ENCODE measurements around the gene USHBP1. TPM values are rescaled to one million over a fixed set of nuclear protein-coding genes. Genes with fewer than 3 reads are reported as not detected.
A peak's percentile ranks its signal among the peaks of the same experiment; 100 is the strongest.

USHBP1 gene
- total and polyA plus RNA-seq, 2 of the 13 experiments (the other 11 are each of a cell fraction or from before 2014, with no cell fraction given): 0.15 to 1.5 TPM

GRCh38 chr19:17305517-17306284 lies 41.2 kb upstream of the USHBP1 start, which contains the start of gene MRPL34 (continued):
- TF ChIP-seq ZNF318 (CRISPR knock-in tag; IDR thresholded peaks at IDR 0.05) (0 out of 2 replicates have a peak, but pooled peaks have one; percentile 34), HOXA7 (CRISPR knock-in tag; IDR thresholded peaks at IDR 0.05) (no peak), RBAK (CRISPR knock-in tag; IDR thresholded peaks at IDR 0.05) (no peak), KLF12 (CRISPR knock-in tag; IDR thresholded peaks at IDR 0.05; ENCODE audit: borderline replicate concordance) (no peak), NCOA1 (CRISPR knock-in tag; IDR thresholded peaks at IDR 0.05) (0 out of 2 replicates have a peak, but pooled peaks have one; percentile 31), SIX4 (CRISPR knock-in tag; IDR thresholded peaks at IDR 0.05) (no peak), ZNF501 (CRISPR knock-in tag; IDR thresholded peaks at IDR 0.05) (peak; percentile 71; the same call in 1 of the 2 replicates), STAG1 (CRISPR knock-in tag; IDR thresholded peaks at IDR 0.05) (peak; percentile 74), SP5 (CRISPR knock-in tag; IDR thresholded peaks at IDR 0.05; ENCODE audit: borderline replicate concordance, low read depth) (no peak; the same call in 1 of the 2 replicates), ZNF574 (CRISPR knock-in tag; IDR thresholded peaks at IDR 0.05) (peak; percentile 57; the same call in 1 of the 2 replicates), ZNF784 (CRISPR knock-in tag; IDR thresholded peaks at IDR 0.05; ENCODE audit: borderline replicate concordance) (no peak), ZNF891 (CRISPR knock-in tag; IDR thresholded peaks at IDR 0.05) (peak; percentile 85; the same call in 1 of the 2 replicates), KDM2A (CRISPR knock-in tag; IDR thresholded peaks at IDR 0.05; ENCODE audit: borderline replicate concordance, low read depth) (peak; percentile 58; the same call in 1 of the 2 replicates), JUN (CRISPR knock-in tag; IDR thresholded peaks at IDR 0.05) (no peak; the same call in 1 of the 2 replicates), HES4 (CRISPR knock-in tag; IDR thresholded peaks at IDR 0.05; ENCODE audit: borderline replicate concordance) (no peak), ARNT2 (CRISPR knock-in tag; IDR thresholded peaks at IDR 0.05; ENCODE audit: low read depth) (peak; percentile 69)

All from HepG2 (cell line).